GM21367 (cell line): ENCODE results near the gene CEP20.

Source experiments
- ATAC-seq: cut with Tn5 transposase; IDR thresholded peaks from one replicate; pipeline ENCODE4 v1.9.1; 2021; ENCODE audit not compliant: unreplicated experiment

Gene CEP20

GRCh38 chr16:15835136-15835878 is 53.1 kb downstream of the CEP20 start:
- no peak for ATAC-seq

GRCh38 chr16:15834502-15834901 is 53.9 kb downstream of the CEP20 start:
- no peak for ATAC-seq

GRCh38 chr16:15833541-15833940 is 54.9 kb downstream of the CEP20 start:
- no peak for ATAC-seq

- ATAC-seq, result no peak
Observed at GRCh38 chr16:15832241-15832640, 56.2 kb downstream of the CEP20 start.

GRCh38 chr16:15830832-15831451 is 57.5 kb downstream of the CEP20 start:
- ATAC-seq, result no peak

GRCh38 chr16:15829460-15829859 is 58.9 kb downstream of the CEP20 start:
- no peak for ATAC-seq

GRCh38 chr16:15827709-15828343 is 60.6 kb downstream of the CEP20 start:
- ATAC-seq, result no peak

GRCh38 chr16:15827299-15827698 is 61.1 kb downstream of the CEP20 start:
- no peak for ATAC-seq

- no peak for ATAC-seq
Observed at GRCh38 chr16:15825750-15826305, 62.6 kb downstream of the CEP20 start.

- ATAC-seq, result no peak
Observed at GRCh38 chr16:15822957-15823356, 65.4 kb downstream of the CEP20 start.

- no peak for ATAC-seq
Observed at GRCh38 chr16:15820837-15821236, 67.6 kb downstream of the CEP20 start.

- ATAC-seq, result no peak
Observed at GRCh38 chr16:15819046-15819445, 69.4 kb downstream of the CEP20 start.

- ATAC-seq, result no peak
Observed at GRCh38 chr16:15817446-15817845, 71.0 kb downstream of the CEP20 start.

GRCh38 chr16:15816228-15816627 is 72.2 kb downstream of the CEP20 start:
- ATAC-seq, result no peak
